ENCODE measurements around the gene ADAMTS17.
"Not testable (repeated sequence)": the region's sequence is repeated elsewhere in the genome, so short reads cannot be mapped to it uniquely, and the experiment has no call there.

Gene ADAMTS17

DNA sequence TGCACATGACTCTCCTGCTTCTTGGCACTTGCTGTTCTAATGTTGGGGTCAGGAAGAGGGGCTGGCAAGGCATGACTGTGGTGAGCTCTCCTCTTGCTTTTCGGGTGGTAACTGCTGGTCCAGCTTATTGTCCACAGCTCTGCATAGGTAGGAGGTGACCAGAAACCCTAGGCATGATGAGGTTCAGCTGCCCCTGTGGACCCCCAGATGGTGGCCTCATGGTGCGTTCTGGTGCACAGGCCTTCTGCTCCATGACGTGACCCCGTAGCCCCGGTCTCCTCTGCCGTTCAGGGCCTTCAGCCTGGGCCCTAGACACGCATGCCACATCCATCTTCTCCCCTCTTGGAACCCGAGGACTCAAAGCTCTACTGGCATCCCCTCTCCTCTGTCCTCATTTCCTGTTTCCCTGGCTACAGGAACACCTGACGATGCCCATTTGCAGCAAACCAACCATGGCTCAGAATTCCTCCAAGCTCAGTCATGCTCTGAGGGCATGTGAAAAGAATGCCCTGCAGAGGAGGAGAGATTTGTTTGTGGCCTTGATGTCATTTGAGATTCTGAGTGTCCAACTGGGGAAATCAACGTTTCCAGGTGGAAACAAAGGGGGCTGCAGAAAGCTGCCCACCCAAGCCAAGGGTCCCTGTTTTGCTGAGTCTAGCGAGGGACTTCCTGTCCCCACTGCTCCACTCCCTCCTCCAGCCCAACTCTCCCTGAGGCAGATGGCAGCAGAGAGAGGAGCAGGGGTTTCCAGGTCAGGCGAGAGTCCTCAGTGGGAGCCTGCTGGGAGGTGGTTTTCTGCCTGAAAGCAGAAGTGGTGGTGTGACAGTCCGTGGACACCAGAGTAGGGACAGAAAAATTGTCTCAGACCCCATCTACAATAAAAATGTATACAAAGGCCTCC is 409.8 kb downstream of the ADAMTS17 start:
- DNase-seq, result no peak

DNA sequence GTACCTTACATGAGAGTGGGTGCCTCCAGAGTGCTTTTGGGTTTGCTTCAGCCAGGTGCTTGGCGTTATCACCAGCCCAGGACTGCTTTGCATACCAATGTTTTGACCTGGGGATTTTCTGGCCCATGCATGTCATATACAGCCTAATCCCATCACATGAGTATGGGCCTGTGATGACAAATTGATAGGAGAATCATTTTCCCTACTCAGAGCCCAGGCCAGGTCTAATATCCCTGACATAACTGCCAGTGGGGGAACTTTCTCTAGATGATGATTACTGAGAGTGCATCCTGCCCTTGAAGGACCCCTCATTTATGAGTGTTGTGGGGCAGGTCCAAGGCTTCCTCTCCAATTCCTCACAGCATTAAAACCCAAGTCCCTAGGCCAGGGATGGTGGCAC is 411.1 kb downstream of the ADAMTS17 start:
- DNase-seq, result no peak

DNA sequence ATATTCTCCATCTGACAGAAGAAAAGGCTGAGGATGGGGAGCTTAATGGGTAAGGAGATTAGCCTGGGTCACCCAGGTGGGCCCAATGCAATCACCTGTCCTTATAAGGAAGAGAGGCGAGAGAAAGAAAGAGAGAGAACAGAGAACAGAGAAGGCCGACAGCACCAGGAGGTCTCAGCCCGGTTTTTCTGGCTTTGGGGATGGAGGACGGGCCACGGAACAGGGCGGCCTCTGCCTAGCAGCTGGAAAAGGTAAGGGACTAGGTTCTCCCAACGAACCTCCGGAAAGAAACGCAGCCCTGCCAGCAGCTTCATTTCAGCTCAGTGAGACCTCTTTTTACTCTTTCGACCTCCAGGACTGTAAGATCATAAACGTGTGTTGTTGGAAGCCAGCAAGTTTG is 412.5 kb downstream of the ADAMTS17 start:
- DNase-seq, result no peak

DNA sequence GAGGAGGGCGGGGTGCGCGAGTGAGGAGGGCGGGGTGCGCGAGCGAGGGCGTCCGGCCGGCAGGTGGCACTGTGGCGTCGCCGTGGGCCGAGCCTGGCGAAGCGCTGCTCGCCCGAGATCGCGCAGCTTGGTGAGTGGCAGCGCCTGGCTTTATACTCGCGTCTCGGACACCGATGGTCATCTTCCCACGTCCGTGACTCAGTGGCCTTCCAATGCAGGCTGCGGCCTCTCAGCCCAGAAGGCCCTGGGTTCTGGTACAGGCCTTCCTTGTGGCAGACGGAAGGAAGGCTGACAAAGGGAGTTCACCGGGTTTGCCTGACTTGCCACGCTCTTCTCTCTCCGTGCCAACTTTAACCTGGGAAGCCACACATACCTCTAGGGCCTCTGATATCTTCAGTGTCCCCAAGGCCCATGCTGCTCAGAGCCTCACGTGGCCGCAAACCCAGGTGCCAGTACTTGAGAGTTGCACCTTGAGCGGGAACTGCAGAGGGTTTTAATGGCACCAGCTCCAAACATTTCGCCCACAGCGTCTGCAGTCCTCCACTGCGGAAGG is 413.3 kb downstream of the ADAMTS17 start:
- peak; percentile 81 for DNase-seq

DNA sequence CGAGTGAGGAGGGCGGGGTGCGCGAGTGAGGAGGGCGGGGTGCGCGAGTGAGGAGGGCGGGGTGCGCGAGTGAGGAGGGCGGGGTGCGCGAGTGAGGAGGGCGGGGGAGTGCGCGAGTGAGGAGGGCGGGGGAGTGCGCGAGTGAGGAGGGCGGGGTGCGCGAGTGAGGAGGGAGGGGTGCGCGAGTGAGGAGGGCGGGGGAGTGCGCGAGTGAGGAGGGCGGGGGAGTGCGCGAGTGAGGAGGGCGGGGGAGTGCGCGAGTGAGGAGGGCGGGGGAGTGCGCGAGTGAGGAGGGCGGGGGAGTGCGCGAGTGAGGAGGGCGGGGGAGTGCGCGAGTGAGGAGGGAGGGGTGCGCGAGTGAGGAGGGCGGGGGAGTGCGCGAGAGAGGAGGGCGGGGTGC is 415.2 kb downstream of the ADAMTS17 start:
- DNase-seq, result not testable (repeated sequence)

DNA sequence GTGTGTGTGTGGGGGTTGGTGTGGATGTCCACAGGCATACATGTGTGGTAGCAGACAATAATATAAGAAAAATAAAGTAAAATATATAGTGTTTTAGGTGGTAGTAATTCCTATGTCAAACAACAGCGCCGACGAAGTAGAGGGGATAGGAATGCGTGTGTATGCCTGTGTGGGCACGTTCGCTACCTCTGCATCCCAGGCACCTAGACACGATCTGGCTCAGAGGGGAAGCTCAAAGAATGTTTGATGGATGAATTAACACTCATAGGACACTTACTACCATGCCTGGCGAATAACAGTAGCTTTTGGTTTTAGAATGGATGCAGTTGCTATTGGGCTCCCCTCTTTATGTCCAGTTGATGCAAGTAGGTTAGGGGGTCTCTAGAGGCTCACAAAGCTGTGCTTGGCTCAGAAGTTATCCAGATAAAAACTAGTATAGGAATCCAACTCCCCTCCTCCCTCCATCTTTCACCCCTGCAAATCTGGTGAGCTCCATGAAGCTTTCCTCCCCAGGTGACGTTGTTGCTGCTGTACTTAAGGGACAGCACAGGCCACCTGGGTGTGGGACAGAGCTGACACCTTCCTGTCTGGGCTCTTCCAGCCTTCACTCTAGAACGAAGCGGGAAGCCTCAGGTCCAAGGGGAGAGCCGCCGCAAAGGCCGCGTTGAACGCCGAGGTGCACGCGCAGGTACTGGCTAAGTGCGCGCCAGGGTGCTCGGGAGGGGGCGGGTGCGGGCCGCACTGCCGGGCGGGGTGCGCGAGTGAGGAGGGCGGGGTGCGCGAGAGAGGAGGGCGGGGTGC is 415.9 kb downstream of the ADAMTS17 start:
- DNase-seq, result peak; percentile 68

DNA sequence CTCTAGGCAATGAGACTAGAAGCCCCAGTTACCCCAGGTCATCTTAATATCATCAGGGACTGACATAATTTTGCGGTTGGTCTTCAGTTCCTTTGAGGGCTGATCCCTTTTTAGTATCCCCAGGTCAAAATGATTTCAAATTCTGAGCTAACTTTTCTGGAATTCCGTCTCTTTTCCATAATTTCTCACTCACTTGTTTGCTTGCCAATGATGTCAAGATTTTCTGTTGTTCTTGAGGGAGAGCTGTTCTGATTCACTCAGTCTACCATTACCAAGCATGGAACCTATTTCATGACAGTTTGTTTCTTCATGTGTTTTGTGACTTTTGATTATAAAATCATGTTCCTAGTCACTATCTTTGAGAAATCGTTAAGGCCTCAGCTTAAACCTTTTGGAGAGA is 418.1 kb downstream of the ADAMTS17 start:
- DNase-seq, result no peak
